Activated naive CD4-positive, alpha-beta T cell treated with anti-CD3 and anti-CD28 coated beads, Interleukin-2, amount 10 ng/mL, durations not matched to agents 7 days and 5 days (primary cell): ENCODE results near the gene TMEM43.

Source experiments
- CTCF ChIA-PET: fragments of 350-600 bp; sonication (Branson Sonifier 250); formaldehyde crosslinking; loops from one replicate; lab custom pipeline; 2021; ENCODE audit warnings: antibody characterized with exemption; lab: Charles Lee
- DNase-seq: peaks from one replicate; pipeline ENCODE4 v3.0.0-alpha.2; 2020
- H3K27ac Mint-ChIP-seq: one replicate; pipeline ENCODE4 v1.8.0; 2021; ENCODE audit warnings: mild to moderate bottlenecking, moderate library complexity, mixed read lengths
- H3K27me3 Mint-ChIP-seq: one replicate; pipeline ENCODE4 v1.8.0; 2021; ENCODE audit warnings: mild to moderate bottlenecking, mixed read lengths
- H3K36me3 Mint-ChIP-seq: one replicate; pipeline ENCODE4 v1.8.0; 2021; ENCODE audit warnings: mixed read lengths
- H3K4me1 Mint-ChIP-seq: one replicate; pipeline ENCODE4 v1.8.0; 2021; ENCODE audit warnings: mixed read lengths
- H3K4me3 Mint-ChIP-seq: one replicate; pipeline ENCODE4 v1.8.0; 2021; ENCODE audit warnings: mild to moderate bottlenecking, moderate library complexity, mixed read lengths
- H3K9me3 Mint-ChIP-seq: one replicate; pipeline ENCODE4 v1.8.0; 2021; ENCODE audit warnings: mixed read lengths

Gene TMEM43

GRCh38 chr3:14137004-14137403 lies 12.2 kb downstream of the TMEM43 start:
- Mint-ChIP-seq H3K27me3 (no peaks in the 10 kb centered on the region), H3K4me1 (peaks cover 13% of the 10 kb centered on the region), H3K36me3 (peaks cover 56% of the 10 kb centered on the region), H3K4me3 (no peak overlapping the region), H3K9me3 (no peaks in the 10 kb centered on the region), H3K27ac (no peak overlapping the region)
- peak; percentile 11 for DNase-seq
- CTCF ChIA-PET: no interaction called here

- peak; percentile 11 for DNase-seq
- no peak overlapping the region for H3K27ac Mint-ChIP-seq
- CTCF ChIA-PET: no interaction called here
- H3K4me3 Mint-ChIP-seq: no peak overlapping the region
- H3K36me3 Mint-ChIP-seq: peaks cover 56% of the 10 kb centered on the region
- H3K27me3 Mint-ChIP-seq: no peaks in the 10 kb centered on the region
- H3K9me3 Mint-ChIP-seq: no peaks in the 10 kb centered on the region
- peaks cover 18% of the 10 kb centered on the region for H3K4me1 Mint-ChIP-seq
These were observed 12.6 kb downstream of the TMEM43 start for GRCh38 chr3:14137445-14137844.

GRCh38 chr3:14138109-14138877 lies 13.4 kb downstream of the TMEM43 start:
- peaks cover 26% of the 10 kb centered on the region for H3K4me1 Mint-ChIP-seq
- H3K27ac Mint-ChIP-seq: peak overlapping the region; percentile 84
- H3K36me3 Mint-ChIP-seq: peaks cover 54% of the 10 kb centered on the region
- no peak overlapping the region for H3K4me3 Mint-ChIP-seq
- no peaks in the 10 kb centered on the region for H3K9me3 Mint-ChIP-seq
- no peaks in the 10 kb centered on the region for H3K27me3 Mint-ChIP-seq
- CTCF ChIA-PET: no interaction called here
- DNase-seq: peak; percentile 16

GRCh38 chr3:14138878-14139655 lies 14.2 kb downstream of the TMEM43 start:
- H3K27ac Mint-ChIP-seq: no peak overlapping the region
- CTCF ChIA-PET: no interaction called here
- DNase-seq: peak; percentile 17
- H3K9me3 Mint-ChIP-seq: no peaks in the 10 kb centered on the region
- no peaks in the 10 kb centered on the region for H3K27me3 Mint-ChIP-seq
- H3K36me3 Mint-ChIP-seq: peaks cover 50% of the 10 kb centered on the region
- peaks cover 33% of the 10 kb centered on the region for H3K4me1 Mint-ChIP-seq
- H3K4me3 Mint-ChIP-seq: no peak overlapping the region

GRCh38 chr3:14139771-14140170 lies 14.9 kb downstream of the TMEM43 start:
- no peak overlapping the region for H3K4me3 Mint-ChIP-seq
- no peaks in the 10 kb centered on the region for H3K27me3 Mint-ChIP-seq
- CTCF ChIA-PET: no interaction called here
- H3K9me3 Mint-ChIP-seq: no peaks in the 10 kb centered on the region
- no peak overlapping the region for H3K27ac Mint-ChIP-seq
- H3K4me1 Mint-ChIP-seq: peaks cover 40% of the 10 kb centered on the region
- peak; percentile 14 for DNase-seq
- peaks cover 48% of the 10 kb centered on the region for H3K36me3 Mint-ChIP-seq

- Mint-ChIP-seq H3K36me3 (peaks cover 48% of the 10 kb centered on the region), H3K27ac (no peak overlapping the region)
- CTCF ChIA-PET: no interaction called here
These were observed 15.8 kb downstream of the TMEM43 start for GRCh38 chr3:14140668-14141067.

GRCh38 chr3:14141144-14141543 lies 16.3 kb downstream of the TMEM43 start:
- H3K36me3 Mint-ChIP-seq: peaks cover 47% of the 10 kb centered on the region
- CTCF ChIA-PET: no interaction called here

More at GRCh38 chr3:14140668-14141067, 15.8 kb downstream of the TMEM43 start:
- DNase-seq: no peak
- no peaks in the 10 kb centered on the region for H3K9me3 Mint-ChIP-seq
- H3K4me3 Mint-ChIP-seq: no peak overlapping the region
- peaks cover 46% of the 10 kb centered on the region for H3K4me1 Mint-ChIP-seq
- H3K27me3 Mint-ChIP-seq: no peaks in the 10 kb centered on the region

GRCh38 chr3:14141602-14142341 lies 16.9 kb downstream of the TMEM43 start:
- peaks cover 48% of the 10 kb centered on the region for H3K36me3 Mint-ChIP-seq
- CTCF ChIA-PET: interaction anchor here (1.8 kb wide), 1 partner anchor 245 kb away, joined by 4 read pairs; no protein-coding TSS in a partner anchor
- H3K9me3 Mint-ChIP-seq: no peaks in the 10 kb centered on the region
- DNase-seq: peak; percentile 19
- no peak overlapping the region for H3K4me3 Mint-ChIP-seq
- peaks cover 48% of the 10 kb centered on the region for H3K4me1 Mint-ChIP-seq
- peak overlapping the region; percentile 95 for H3K27ac Mint-ChIP-seq
- H3K27me3 Mint-ChIP-seq: no peaks in the 10 kb centered on the region

More at GRCh38 chr3:14141144-14141543, 16.3 kb downstream of the TMEM43 start:
- Mint-ChIP-seq H3K9me3 (no peaks in the 10 kb centered on the region), H3K4me3 (no peak overlapping the region), H3K4me1 (peaks cover 48% of the 10 kb centered on the region), H3K27ac (peak overlapping the region; percentile 95), H3K27me3 (no peaks in the 10 kb centered on the region)
- peak; percentile 19 for DNase-seq

- Mint-ChIP-seq H3K27me3 (no peaks in the 10 kb centered on the region), H3K9me3 (no peaks in the 10 kb centered on the region), H3K36me3 (peaks cover 56% of the 10 kb centered on the region), H3K4me1 (peaks cover 48% of the 10 kb centered on the region), H3K27ac (peak overlapping the region; percentile 95), H3K4me3 (peak overlapping the region; percentile 13)
- peak; percentile 75 for DNase-seq
- CTCF ChIA-PET: interaction anchor here (1.8 to 4.9 kb wide), 2 partner anchors 18 to 246 kb away, joined by 4 to 22 read pairs; partner anchors contain the start of genes CHCHD4 and TMEM43
These were observed 17.9 kb downstream of the TMEM43 start for GRCh38 chr3:14142567-14143270.

- Mint-ChIP-seq H3K27ac (peak overlapping the region; percentile 95), H3K9me3 (no peaks in the 10 kb centered on the region), H3K4me1 (peaks cover 48% of the 10 kb centered on the region), H3K4me3 (peak overlapping the region; percentile 13), H3K36me3 (peaks cover 54% of the 10 kb centered on the region), H3K27me3 (no peaks in the 10 kb centered on the region)
- peak; percentile 15 for DNase-seq
- CTCF ChIA-PET: interaction anchor here (1.8 to 4.9 kb wide), 2 partner anchors 18 to 247 kb away, joined by 4 to 22 read pairs; partner anchors contain the start of genes CHCHD4 and TMEM43
These were observed 18.7 kb downstream of the TMEM43 start for GRCh38 chr3:14143271-14144225.

GRCh38 chr3:14144423-14145075 lies 19.7 kb downstream of the TMEM43 start:
- Mint-ChIP-seq H3K9me3 (no peaks in the 10 kb centered on the region), H3K4me3 (peak overlapping the region; percentile 1), H3K4me1 (peaks cover 48% of the 10 kb centered on the region), H3K36me3 (peaks cover 54% of the 10 kb centered on the region), H3K27ac (peak overlapping the region; percentile 90), H3K27me3 (no peaks in the 10 kb centered on the region)
- DNase-seq: peak; percentile 79
- CTCF ChIA-PET: interaction anchor here (1.2 to 4.9 kb wide), 2 partner anchors 19 to 248 kb away, joined by 3 to 22 read pairs; partner anchors contain the start of genes CHCHD4 and TMEM43

- Mint-ChIP-seq H3K27me3 (no peaks in the 10 kb centered on the region), H3K9me3 (no peaks in the 10 kb centered on the region), H3K36me3 (peaks cover 52% of the 10 kb centered on the region), H3K4me3 (no peak overlapping the region), H3K4me1 (peaks cover 48% of the 10 kb centered on the region), H3K27ac (peak overlapping the region; percentile 90)
- no peak for DNase-seq
- CTCF ChIA-PET: interaction anchor here (1.2 to 4.9 kb wide), 2 partner anchors 20 to 249 kb away, joined by 3 to 22 read pairs; partner anchors contain the start of genes CHCHD4 and TMEM43
These were observed 20.4 kb downstream of the TMEM43 start for GRCh38 chr3:14145236-14145635.
